GM23338 (cell line): ENCODE results near the gene TARP.
"Not testable (repeated sequence)": the region's sequence is repeated elsewhere in the genome, so short reads cannot be mapped to it uniquely, and the experiment has no call there.

Experiments used
- ATAC-seq: fragments of 200-7000 bp; cut with Tn5 transposase; 3 replicates; pipeline ENCODE4 v1.9.1; 2020
- DNase-seq: peaks from one replicate; pipeline ENCODE4 v3.0.0-alpha.2; 2015; ENCODE audit warnings: low spot score
- H2AFZ ChIP-seq: fragments of 200-600 bp; sonication (generic); 2 replicates; pipeline ENCODE4 v1.8.0; 2016; ENCODE audit warnings: antibody characterized with exemption, mild to moderate bottlenecking, moderate library complexity
- H3F3A ChIP-seq: fragments of 200-600 bp; sonication (generic); replicated peaks from 2 replicates; pipeline ENCODE4 v1.8.0; 2017; ENCODE audit warnings: antibody characterized with exemption, mixed run types, low read depth
- H3K27ac ChIP-seq: fragments of 200-600 bp; sonication (generic); 2 replicates; pipeline ENCODE4 v1.6.1; 2016; ENCODE audit warnings: low read depth
- H3K27me3 ChIP-seq: fragments of 200-600 bp; sonication (generic); 2 replicates; pipeline ENCODE4 v1.8.0; 2016; ENCODE audit warnings: mild to moderate bottlenecking, mixed run types, moderate library complexity; ENCODE audit not compliant: insufficient read depth
- H3K36me3 ChIP-seq: fragments of 200-600 bp; sonication (generic); 2 replicates; pipeline ENCODE4 v1.8.0; 2016; ENCODE audit warnings: mild to moderate bottlenecking; ENCODE audit not compliant: insufficient read depth
- H3K4me1 ChIP-seq: fragments of 200-600 bp; sonication (generic); 2 replicates; pipeline ENCODE4 v1.8.0; 2016; ENCODE audit warnings: mild to moderate bottlenecking, moderate library complexity; ENCODE audit not compliant: insufficient read depth
- H3K4me2 ChIP-seq: fragments of 200-600 bp; sonication (generic); 2 replicates; pipeline ENCODE4 v1.7.1; 2017; ENCODE audit warnings: mixed run types
- H3K4me3 ChIP-seq: fragments of 200-600 bp; sonication (generic); 2 replicates; pipeline ENCODE4 v1.6.1; 2016; ENCODE audit warnings: mixed run types
- H3K79me2 ChIP-seq: fragments of 200-600 bp; sonication (generic); replicated peaks from 2 replicates; pipeline ENCODE4 v1.8.0; 2017; ENCODE audit warnings: mild to moderate bottlenecking; ENCODE audit not compliant: insufficient read depth
- H3K9me2 ChIP-seq: fragments of 200-600 bp; sonication (generic); 2 replicates; pipeline ENCODE4 v1.8.0; 2017; ENCODE audit not compliant: insufficient read depth
- H4K20me1 ChIP-seq: fragments of 200-600 bp; sonication (generic); replicated peaks from 2 replicates; pipeline ENCODE4 v1.8.0; 2017; ENCODE audit warnings: mild to moderate bottlenecking; ENCODE audit not compliant: insufficient read depth
- H3K27ac Mint-ChIP-seq: 2 replicates; pipeline ENCODE4 v1.8.0; 2020; ENCODE audit warnings: inconsistent platforms, mild to moderate bottlenecking, moderate library complexity, mixed read lengths
- H3K27me3 Mint-ChIP-seq: 3 replicates; pipeline ENCODE4 v1.8.0; 2022; ENCODE audit warnings: low read depth, mild to moderate bottlenecking, moderate library complexity, mixed read lengths, inconsistent platforms; ENCODE audit not compliant: insufficient read depth, poor library complexity
- H3K36me3 Mint-ChIP-seq: 3 replicates; pipeline ENCODE4 v1.8.0; 2021; ENCODE audit warnings: low read depth, mild to moderate bottlenecking, inconsistent platforms, moderate library complexity, mixed read lengths
- H3K4me1 Mint-ChIP-seq: 3 replicates; pipeline ENCODE4 v1.8.0; 2020; ENCODE audit warnings: mild to moderate bottlenecking, inconsistent platforms, mixed read lengths
- H3K4me3 Mint-ChIP-seq: 3 replicates; pipeline ENCODE4 v1.8.0; 2021; ENCODE audit warnings: moderate library complexity, mild to moderate bottlenecking, inconsistent platforms, mixed read lengths
- H3K9me3 Mint-ChIP-seq: 3 replicates; pipeline ENCODE4 v1.8.0; 2020; ENCODE audit warnings: moderate library complexity, mild to moderate bottlenecking, inconsistent platforms, mixed read lengths
- CREB1 ChIP-seq: fragments of 250-450 bp; sonication (Bioruptor Pico); IDR thresholded peaks from 2 replicates; pipeline ENCODE4 v1.5.0; 2020; ENCODE audit warnings: low read depth, mild to moderate bottlenecking, moderate library complexity
- EZH2phosphoT487 ChIP-seq: fragments of 200-600 bp; sonication (generic); IDR thresholded peaks from one replicate; pipeline ENCODE4 v1.8.1; 2018; ENCODE audit warnings: antibody characterized with exemption; ENCODE audit not compliant: unreplicated experiment
- JUNB ChIP-seq: IDR thresholded peaks from one replicate; pipeline ENCODE4 v1.6.1; 2016; ENCODE audit warnings: antibody characterized with exemption; ENCODE audit not compliant: unreplicated experiment
- NANOG ChIP-seq: IDR thresholded peaks from 2 replicates; pipeline ENCODE4 v1.6.1; 2016; ENCODE audit warnings: antibody characterized with exemption, borderline replicate concordance
- POLR2AphosphoS5 ChIP-seq: IDR thresholded peaks from 2 replicates; pipeline ENCODE4 v1.6.1; 2016; ENCODE audit warnings: antibody characterized with exemption, low read depth
- STAT1 ChIP-seq: IDR thresholded peaks from one replicate; pipeline ENCODE4 v1.6.1; 2016; ENCODE audit warnings: antibody characterized with exemption; ENCODE audit not compliant: unreplicated experiment
- ZNF114 ChIP-seq: fragments of 250-450 bp; sonication (Bioruptor Pico); IDR thresholded peaks from 2 replicates; pipeline ENCODE4 v1.5.0; 2020; ENCODE audit warnings: mild to moderate bottlenecking, moderate library complexity
- ZNF331 ChIP-seq: fragments of 250-450 bp; sonication (Bioruptor Pico); IDR thresholded peaks from 2 replicates; pipeline ENCODE4 v1.5.0; 2020; ENCODE audit warnings: low read depth, mild to moderate bottlenecking, moderate library complexity
- TF ChIP-seq, protein P1 (sequence below): fragments of 250-450 bp; sonication (Bioruptor Pico); IDR thresholded peaks from 2 replicates; pipeline ENCODE4 v1.5.0; 2020; ENCODE audit warnings: mild to moderate bottlenecking, moderate library complexity
- TF ChIP-seq, protein P2 (sequence below): IDR thresholded peaks from 2 replicates; pipeline ENCODE4 v1.6.1; 2016; ENCODE audit warnings: antibody characterized with exemption
- TF ChIP-seq, protein P3 (sequence below), 2 experiments: fragments of 200-600 bp in 1 of 2; sonication (generic) in 1 of 2; conservative IDR thresholded peaks; 2 replicates each; pipeline versions ENCODE4 v1.5.1 to v1.6.1; 2016 to 2017; ENCODE audit warnings: antibody characterized with exemption in 2 of 2, low read depth in 2 of 2, mild to moderate bottlenecking in 2 of 2, moderate library complexity in 1 of 2

Gene TARP

DNA sequence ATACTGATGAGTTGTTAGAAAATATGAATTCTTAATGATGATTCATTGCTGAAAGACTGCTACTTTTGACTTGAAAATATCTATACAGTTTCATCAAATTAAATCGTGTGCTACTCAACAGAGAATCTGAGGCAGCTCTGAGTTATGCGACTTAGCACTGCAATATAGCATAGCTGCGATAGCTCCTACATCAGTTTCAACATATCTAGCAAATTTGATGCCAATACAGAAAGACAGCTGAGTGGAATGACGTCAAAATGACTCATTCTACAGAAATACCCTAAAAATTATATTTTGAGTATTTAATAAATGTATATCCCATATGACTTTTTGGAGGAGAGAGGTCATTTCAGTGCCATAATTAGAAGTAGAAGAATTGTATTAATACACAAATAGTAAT, 1.1 kb upstream of the TARP start (continued):
- TF ChIP-seq, protein P1, sequence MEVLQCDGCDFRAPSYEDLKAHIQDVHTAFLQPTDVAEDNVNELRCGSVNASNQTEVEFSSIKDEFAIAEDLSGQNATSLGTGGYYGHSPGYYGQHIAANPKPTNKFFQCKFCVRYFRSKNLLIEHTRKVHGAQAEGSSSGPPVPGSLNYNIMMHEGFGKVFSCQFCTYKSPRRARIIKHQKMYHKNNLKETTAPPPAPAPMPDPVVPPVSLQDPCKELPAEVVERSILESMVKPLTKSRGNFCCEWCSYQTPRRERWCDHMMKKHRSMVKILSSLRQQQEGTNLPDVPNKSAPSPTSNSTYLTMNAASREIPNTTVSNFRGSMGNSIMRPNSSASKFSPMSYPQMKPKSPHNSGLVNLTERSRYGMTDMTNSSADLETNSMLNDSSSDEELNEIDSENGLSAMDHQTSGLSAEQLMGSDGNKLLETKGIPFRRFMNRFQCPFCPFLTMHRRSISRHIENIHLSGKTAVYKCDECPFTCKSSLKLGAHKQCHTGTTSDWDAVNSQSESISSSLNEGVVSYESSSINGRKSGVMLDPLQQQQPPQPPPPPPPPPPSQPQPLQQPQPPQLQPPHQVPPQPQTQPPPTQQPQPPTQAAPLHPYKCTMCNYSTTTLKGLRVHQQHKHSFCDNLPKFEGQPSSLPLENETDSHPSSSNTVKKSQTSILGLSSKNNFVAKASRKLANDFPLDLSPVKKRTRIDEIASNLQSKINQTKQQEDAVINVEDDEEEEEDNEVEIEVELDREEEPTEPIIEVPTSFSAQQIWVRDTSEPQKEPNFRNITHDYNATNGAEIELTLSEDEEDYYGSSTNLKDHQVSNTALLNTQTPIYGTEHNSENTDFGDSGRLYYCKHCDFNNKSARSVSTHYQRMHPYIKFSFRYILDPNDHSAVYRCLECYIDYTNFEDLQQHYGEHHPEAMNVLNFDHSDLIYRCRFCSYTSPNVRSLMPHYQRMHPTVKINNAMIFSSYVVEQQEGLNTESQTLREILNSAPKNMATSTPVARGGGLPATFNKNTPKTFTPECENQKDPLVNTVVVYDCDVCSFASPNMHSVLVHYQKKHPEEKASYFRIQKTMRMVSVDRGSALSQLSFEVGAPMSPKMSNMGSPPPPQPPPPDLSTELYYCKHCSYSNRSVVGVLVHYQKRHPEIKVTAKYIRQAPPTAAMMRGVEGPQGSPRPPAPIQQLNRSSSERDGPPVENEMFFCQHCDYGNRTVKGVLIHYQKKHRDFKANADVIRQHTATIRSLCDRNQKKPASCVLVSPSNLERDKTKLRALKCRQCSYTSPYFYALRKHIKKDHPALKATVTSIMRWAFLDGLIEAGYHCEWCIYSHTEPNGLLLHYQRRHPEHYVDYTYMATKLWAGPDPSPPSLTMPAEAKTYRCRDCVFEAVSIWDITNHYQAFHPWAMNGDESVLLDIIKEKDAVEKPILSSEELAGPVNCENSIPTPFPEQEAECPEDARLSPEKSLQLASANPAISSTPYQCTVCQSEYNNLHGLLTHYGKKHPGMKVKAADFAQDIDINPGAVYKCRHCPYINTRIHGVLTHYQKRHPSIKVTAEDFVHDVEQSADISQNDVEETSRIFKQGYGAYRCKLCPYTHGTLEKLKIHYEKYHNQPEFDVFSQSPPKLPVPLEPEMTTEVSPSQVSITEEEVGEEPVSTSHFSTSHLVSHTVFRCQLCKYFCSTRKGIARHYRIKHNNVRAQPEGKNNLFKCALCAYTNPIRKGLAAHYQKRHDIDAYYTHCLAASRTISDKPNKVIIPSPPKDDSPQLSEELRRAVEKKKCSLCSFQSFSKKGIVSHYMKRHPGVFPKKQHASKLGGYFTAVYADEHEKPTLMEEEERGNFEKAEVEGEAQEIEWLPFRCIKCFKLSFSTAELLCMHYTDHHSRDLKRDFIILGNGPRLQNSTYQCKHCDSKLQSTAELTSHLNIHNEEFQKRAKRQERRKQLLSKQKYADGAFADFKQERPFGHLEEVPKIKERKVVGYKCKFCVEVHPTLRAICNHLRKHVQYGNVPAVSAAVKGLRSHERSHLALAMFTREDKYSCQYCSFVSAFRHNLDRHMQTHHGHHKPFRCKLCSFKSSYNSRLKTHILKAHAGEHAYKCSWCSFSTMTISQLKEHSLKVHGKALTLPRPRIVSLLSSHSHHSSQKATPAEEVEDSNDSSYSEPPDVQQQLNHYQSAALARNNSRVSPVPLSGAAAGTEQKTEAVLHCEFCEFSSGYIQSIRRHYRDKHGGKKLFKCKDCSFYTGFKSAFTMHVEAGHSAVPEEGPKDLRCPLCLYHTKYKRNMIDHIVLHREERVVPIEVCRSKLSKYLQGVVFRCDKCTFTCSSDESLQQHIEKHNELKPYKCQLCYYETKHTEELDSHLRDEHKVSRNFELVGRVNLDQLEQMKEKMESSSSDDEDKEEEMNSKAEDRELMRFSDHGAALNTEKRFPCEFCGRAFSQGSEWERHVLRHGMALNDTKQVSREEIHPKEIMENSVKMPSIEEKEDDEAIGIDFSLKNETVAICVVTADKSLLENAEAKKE (CRISPR knock-in tag) = no peak
- no peak for TF ChIP-seq CREB1
- no peak for TF ChIP-seq NANOG
- TF ChIP-seq JUNB = no peak
- TF ChIP-seq ZNF331 = no peak
- TF ChIP-seq STAT1 = no peak
- no peak for TF ChIP-seq EZH2phosphoT487
- TF ChIP-seq ZNF114 = no peak
- TF ChIP-seq, protein P2, sequence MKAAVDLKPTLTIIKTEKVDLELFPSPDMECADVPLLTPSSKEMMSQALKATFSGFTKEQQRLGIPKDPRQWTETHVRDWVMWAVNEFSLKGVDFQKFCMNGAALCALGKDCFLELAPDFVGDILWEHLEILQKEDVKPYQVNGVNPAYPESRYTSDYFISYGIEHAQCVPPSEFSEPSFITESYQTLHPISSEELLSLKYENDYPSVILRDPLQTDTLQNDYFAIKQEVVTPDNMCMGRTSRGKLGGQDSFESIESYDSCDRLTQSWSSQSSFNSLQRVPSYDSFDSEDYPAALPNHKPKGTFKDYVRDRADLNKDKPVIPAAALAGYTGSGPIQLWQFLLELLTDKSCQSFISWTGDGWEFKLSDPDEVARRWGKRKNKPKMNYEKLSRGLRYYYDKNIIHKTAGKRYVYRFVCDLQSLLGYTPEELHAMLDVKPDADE = no peak
- TF ChIP-seq, protein P3, sequence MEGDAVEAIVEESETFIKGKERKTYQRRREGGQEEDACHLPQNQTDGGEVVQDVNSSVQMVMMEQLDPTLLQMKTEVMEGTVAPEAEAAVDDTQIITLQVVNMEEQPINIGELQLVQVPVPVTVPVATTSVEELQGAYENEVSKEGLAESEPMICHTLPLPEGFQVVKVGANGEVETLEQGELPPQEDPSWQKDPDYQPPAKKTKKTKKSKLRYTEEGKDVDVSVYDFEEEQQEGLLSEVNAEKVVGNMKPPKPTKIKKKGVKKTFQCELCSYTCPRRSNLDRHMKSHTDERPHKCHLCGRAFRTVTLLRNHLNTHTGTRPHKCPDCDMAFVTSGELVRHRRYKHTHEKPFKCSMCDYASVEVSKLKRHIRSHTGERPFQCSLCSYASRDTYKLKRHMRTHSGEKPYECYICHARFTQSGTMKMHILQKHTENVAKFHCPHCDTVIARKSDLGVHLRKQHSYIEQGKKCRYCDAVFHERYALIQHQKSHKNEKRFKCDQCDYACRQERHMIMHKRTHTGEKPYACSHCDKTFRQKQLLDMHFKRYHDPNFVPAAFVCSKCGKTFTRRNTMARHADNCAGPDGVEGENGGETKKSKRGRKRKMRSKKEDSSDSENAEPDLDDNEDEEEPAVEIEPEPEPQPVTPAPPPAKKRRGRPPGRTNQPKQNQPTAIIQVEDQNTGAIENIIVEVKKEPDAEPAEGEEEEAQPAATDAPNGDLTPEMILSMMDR (conservative IDR thresholded peaks at IDR 0.05; ENCODE audit: low read depth in 2 of 2) = no peak
- no peak for TF ChIP-seq POLR2AphosphoS5

GRCh38 chr7:38270405-38270804, 3.0 kb downstream of the TARP start:
- not testable (repeated sequence) for H3K4me1 Mint-ChIP-seq, ATAC-seq, H3F3A ChIP-seq, H3K9me3 Mint-ChIP-seq, H3K27me3 Mint-ChIP-seq, H3K36me3 Mint-ChIP-seq, H3K4me3 ChIP-seq, H3K9me2 ChIP-seq, H2AFZ ChIP-seq, H3K27ac Mint-ChIP-seq, H3K27me3 ChIP-seq, H4K20me1 ChIP-seq, H3K79me2 ChIP-seq, H3K27ac ChIP-seq, H3K36me3 ChIP-seq, DNase-seq, H3K4me1 ChIP-seq, H3K4me2 ChIP-seq, H3K4me3 Mint-ChIP-seq

GRCh38 chr7:38269704-38270346, 3.6 kb downstream of the TARP start:
- H3K79me2 ChIP-seq, H3K4me3 Mint-ChIP-seq, H3K4me2 ChIP-seq, H2AFZ ChIP-seq, ATAC-seq, H3K4me3 ChIP-seq, H3K36me3 Mint-ChIP-seq, DNase-seq, H3K27me3 ChIP-seq, H3K9me3 Mint-ChIP-seq, H4K20me1 ChIP-seq, H3K9me2 ChIP-seq, H3K36me3 ChIP-seq, H3K4me1 ChIP-seq, H3K27ac ChIP-seq, H3K27me3 Mint-ChIP-seq, H3K27ac Mint-ChIP-seq, H3K4me1 Mint-ChIP-seq, H3F3A ChIP-seq: not testable (repeated sequence)
